NCI-H774 (cell line): ENCODE results near the gene ENAH.

Source experiments
- DNase-seq: peaks from one replicate; lab custom pipeline; 2025; lab: John Stamatoyannopoulos, UW

Gene ENAH

DNA sequence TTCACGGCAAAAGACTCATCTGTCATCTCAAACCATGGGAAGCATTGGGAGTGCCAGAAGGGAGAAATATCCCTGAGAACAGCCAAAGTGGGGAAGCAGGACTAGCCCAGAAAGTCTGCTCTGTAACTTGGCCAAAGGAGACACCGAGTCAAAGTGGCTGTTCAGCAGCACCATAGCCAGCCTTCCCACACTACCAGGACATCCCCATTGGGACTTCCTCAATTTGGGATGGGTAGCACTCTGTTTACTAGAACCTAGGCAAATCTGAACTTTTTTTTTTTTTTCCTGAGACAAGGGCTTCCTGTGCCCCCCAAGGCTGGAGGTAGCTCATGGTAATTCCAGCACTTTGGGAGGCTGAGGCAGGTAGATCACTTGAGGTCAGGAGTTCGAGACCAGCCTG, 93.0 kb downstream of the ENAH start:
- no peak for DNase-seq

DNA sequence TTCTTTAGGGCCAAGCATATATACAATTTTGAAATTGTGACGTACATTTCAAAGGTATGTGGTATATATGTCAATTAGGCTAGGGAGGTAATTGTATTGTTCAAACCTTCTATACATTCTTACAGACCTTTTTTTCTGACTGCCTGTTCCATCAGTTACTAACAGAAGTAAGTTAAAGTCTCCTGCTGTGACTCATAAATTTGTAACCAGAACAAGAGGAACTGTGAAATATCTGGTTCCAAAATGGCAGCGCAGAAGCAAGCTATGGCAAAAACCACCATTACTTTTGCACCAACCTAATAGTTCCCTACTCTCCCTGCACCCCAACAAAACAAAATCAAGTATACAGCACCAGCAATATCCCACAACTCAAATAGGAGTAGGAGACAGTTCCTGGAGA, 93.6 kb downstream of the ENAH start:
- no peak for DNase-seq

- DNase-seq, result no peak
Observed at GRCh38 chr1:225556694-225557093, 96.2 kb downstream of the ENAH start.

DNA sequence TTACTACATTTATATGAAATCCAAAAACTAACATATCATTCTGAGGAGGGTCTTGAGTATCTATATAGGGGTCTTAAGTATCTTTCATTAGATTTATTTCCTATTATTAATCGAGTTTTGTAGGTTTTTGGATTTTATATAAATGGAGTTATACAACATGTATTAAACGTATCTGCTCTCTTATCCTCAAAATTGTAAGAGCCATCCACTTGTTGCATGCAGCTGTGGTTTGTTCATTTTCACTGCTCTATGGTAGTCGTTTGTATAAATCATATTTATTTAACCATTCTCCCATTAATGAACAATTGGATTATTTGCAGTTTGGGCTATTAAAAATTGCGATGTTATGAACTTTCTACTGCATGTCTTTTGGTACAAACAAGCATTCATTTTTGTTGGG, 97.1 kb downstream of the ENAH start:
- DNase-seq, result no peak

DNA sequence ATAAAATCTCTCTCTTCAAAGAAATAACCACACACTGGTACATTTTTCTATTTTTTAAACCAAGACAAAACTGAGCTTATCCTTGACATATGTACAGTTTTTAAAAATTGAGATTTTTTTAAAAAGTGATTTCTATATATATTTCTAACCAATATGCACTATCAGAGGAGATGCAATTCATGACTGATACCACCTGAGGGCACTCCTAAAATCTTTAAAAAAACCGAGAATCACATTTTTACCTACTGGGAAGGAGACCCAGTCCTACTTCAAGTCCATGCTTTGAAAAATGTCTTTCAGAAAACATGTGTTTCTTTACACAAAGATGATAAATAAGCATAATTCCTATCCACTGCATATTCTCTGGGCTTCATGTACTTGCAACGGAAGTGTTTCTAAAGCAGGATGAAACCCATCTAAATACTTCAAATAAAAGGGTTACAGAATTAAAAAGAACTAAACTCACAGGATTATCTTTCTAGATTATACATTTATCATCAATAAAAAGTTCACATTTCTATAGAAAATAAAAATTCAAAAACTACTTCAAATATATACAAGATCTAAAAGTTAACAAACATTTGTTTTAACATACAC, 98.6 kb downstream of the ENAH start:
- peak; percentile 4 for DNase-seq

GRCh38 chr1:225549821-225550220, 103.1 kb downstream of the ENAH start:
- DNase-seq, result no peak

DNA sequence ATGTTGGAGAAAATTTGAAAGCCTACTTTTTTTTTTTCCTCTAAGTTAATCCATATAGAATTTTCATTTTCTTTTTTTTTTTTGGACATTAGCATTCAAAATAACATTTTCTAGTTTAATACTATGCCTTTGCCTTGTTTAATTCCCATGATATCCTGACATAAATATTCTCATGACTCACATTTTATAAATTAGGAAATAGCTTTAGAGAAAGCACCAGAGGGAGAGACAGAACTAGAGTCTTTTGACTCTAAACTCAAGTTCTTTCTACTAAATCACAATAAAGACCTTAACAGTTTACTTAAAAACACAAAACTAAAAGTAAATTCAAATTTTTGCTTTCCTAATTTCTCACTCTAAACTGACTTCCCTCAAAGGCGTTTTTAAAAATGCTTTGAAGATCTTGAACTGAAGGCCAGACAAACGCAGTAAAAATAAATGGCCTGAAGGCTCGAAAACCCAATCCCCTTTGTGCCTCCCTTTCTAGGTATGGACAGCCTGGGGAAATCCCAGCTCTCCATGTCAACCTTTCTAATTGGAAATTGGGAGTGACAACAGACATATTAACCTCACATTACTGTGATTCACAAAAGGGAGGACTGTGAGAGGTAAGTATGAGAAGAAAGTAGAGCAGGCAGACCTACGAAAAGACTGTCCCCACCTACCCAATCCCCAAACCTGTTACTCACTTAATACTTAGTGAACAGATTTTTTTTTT, 104.6 kb downstream of the ENAH start:
- DNase-seq, result no peak

DNA sequence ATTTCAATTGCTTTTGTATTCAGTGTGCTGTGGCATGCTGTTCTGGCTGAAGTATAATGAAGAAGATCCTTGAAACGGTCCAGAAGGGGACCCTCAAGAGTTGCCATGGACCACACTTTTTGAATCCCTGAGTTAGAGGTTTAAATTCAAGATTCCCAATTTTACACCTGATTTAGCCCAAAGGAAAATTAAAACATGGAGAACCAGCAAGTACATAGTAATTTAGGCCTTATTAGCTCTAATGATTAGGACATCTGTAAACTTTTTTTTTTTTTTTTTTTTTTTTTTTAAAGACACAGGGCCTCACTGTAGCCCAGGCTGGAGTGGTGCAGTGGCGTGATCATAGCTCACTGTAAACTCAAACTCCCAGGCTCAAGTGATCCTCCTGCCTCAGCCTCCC, 107.3 kb downstream of the ENAH start:
- no peak for DNase-seq

- DNase-seq, result no peak
Observed at GRCh38 chr1:225544924-225545323, 108.0 kb downstream of the ENAH start.

GRCh38 chr1:225544263-225544662, 108.7 kb downstream of the ENAH start:
- DNase-seq, result no peak

DNA sequence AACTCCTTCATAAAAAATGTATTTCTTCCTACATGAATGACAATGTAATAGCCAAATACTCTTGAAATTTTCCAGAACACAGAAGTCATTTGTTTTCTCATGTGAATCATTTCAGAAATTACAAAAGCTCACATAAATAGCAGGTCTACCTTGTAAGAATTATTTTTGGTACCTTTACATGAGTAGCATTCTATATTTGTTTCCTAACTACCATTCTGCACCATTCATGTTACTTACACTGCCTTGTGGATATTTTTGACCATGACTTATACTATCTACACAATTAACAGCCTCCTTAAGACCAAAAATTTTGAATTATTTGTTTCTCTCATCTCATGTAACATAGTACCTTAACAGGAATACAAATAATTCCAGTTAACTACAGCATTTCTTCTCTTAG, 109.6 kb downstream of the ENAH start:
- no peak for DNase-seq

- DNase-seq, result no peak
Observed at GRCh38 chr1:225541383-225541782, 111.5 kb downstream of the ENAH start.

DNA sequence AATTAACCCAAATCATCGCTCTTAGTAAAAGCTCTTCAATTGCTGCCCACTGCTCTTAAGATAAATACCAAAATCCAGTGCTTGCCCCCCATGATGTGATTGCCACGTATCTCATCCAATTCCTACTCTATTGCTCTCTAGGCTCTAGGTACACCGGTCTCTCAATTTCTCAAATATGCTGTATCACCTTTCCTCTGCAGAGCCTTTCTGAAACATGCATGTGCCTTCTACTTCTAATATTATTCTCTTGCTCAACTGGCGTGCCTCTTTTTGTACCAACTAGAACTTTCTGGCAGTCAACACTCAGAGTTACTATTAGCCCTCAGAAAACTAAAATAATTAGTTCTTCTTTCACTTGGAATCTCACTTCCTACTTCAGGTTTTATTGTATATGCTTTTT, 113.3 kb downstream of the ENAH start:
- no peak for DNase-seq

DNA sequence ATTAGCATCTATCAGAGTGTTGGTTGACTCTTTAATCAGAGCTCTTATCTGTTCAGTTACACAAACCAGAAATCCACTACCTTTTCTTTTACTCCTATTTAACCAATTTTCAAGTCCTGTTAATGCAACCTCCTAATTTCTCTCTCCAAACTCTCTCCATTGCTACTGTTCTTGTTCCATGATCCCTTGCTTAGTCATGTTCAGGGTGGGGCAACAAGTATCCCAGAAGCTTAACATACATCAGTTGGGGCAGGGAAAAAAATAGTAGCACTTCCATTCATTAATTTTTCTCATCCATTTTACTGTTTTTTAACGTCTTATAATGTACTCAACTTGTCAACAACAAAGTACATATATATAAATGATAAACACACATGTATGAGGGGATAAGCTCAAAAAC, 113.9 kb downstream of the ENAH start:
- no peak for DNase-seq

GRCh38 chr1:225537554-225538251, 115.2 kb downstream of the ENAH start:
- DNase-seq, result no peak

- DNase-seq, result no peak
Observed at GRCh38 chr1:225535280-225535679, 117.6 kb downstream of the ENAH start.

DNA sequence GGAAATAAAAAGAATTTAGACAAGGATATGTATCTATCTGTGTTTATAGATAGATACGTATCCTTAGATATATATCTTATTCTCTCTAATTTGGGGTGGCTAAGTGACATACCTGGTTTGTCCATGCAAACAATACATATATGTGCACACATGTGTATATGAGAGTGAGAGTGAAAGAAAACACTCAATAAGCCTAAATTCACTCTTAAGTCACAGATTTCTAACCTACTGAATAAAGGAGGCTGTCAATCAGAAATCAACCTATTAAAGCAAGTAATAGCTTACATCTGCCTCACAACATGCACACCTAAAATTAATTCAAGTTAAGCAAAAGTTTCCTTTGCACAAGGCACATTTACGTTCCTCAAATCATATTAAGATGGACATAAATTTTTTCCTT, 118.2 kb downstream of the ENAH start:
- DNase-seq, result no peak

- DNase-seq, result no peak
Observed at GRCh38 chr1:225534135-225534534, 118.8 kb downstream of the ENAH start.

DNA sequence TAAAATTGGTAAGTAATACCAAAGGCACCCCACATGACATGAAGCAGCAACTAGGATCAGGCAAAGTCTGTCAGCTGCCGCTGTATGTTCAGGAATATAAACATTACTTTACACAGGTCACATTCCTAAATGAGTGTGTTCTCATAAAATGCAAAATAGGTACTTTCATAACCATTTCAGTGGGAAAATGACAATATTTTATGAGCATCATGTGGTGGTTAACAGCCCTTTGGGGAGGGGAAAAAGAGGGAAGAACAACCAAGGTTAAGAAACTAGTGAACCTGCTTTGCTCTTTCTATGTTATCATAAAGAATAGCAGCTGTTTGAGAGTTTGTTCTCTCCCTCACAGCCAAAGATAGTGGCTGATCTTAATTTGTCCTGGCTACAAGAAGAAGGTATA, 119.7 kb downstream of the ENAH start:
- DNase-seq, result no peak

DNA sequence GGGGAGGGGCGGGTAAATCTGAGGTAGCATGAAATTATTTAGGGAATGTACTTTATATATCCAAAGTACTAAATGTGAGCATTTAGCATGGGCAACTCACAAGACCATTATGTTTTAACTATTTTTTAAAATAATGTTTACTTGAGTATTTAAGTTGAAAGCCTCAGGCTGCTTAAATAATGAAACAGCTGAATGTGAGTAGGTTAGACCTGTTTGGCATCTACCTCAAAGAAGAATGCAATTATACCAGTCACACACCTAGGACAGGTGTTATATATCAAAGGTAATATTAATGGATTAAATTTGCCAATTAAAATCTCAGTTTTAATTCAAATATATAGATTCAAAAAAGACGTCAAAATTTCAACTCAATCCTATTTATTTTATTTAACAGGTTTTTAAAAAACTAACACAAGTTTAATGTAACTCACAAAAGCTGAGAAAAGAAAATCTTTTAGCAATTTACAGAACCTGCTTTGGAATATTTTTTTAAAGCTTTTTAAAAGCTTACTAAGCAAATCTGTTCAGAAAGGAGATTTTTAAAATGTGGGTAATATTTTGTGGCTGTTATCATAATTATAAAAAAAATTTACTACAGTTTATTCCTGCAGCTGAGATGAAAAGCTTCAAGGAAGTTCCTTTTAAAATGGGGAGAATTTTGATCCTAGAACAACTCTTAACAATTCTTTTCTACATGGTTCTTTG, 120.5 kb downstream of the ENAH start:
- DNase-seq, result peak; percentile 33

DNA sequence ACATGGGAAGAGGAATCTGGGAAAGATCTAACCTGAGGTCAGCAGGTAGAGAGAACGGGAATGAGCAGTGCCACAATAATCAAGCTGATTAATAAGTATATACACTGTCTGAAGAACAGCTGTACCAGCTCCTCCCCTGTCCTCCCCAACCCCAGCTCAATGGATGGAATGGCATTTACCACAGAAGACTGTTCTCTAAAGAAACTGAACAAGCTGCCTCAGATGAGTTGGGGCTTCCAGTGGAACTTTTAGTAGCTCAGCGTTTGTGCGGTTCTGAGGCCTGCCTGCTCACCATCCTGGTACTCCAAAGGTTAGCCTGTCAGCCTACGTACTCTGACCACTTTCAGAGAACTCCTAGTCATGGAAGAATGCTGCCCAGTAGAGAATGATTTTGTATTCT, 123.2 kb downstream of the ENAH start:
- DNase-seq, result no peak

- no peak for DNase-seq
Observed at GRCh38 chr1:225527575-225527974, 125.3 kb downstream of the ENAH start.

DNA sequence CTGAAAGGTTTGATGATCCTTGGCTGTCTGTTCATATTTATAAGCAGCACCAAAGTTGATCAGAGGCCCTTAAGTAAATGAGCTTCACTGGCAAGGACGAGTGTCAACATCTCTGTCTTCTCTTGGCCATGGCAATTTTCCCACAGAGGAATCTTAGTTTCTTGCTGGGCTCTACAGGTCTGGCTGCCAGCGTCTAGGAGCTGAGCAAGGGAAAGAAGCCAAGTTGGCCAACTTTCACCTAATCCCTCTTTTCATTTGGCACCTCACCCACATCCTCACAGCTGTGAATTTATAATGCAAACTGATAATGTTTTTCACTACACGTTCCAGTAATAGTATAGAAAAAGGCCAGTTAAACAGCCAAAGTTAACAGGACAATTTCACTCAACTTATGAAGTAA, 126.0 kb downstream of the ENAH start:
- no peak for DNase-seq
